Effector CD8-positive, alpha-beta T cell (primary cell): Measurements from ENCODE around the gene P2RX3.
"Not testable (repeated sequence)": the region's sequence is repeated elsewhere in the genome, so short reads cannot be mapped to it uniquely, and the experiment has no call there.

ENCODE experiments used
- DNase-seq: peaks from one replicate; lab custom pipeline; 2025; lab: John Stamatoyannopoulos, UW

Gene P2RX3

GRCh38 chr11:57349491-57350274 lies 11.5 kb downstream of the P2RX3 start:
- DNase-seq, result peak; percentile 50

- DNase-seq, result no peak
These were observed 14.9 kb downstream of the P2RX3 start for GRCh38 chr11:57353036-57353435.

GRCh38 chr11:57353446-57353845 lies 15.3 kb downstream of the P2RX3 start:
- DNase-seq, result no peak

- no peak for DNase-seq
These were observed 15.7 kb downstream of the P2RX3 start for GRCh38 chr11:57353852-57354251.

GRCh38 chr11:57354699-57355098 lies 16.5 kb downstream of the P2RX3 start:
- no peak for DNase-seq

GRCh38 chr11:57356268-57356667 lies 18.1 kb downstream of the P2RX3 start:
- DNase-seq, result no peak

GRCh38 chr11:57357310-57357709 lies 19.2 kb downstream of the P2RX3 start:
- DNase-seq, result no peak

GRCh38 chr11:57357856-57358255 lies 19.7 kb downstream of the P2RX3 start:
- DNase-seq, result no peak

GRCh38 chr11:57358543-57358961 lies 20.4 kb downstream of the P2RX3 start:
- DNase-seq, result no peak

- DNase-seq, result no peak
These were observed 20.8 kb downstream of the P2RX3 start for GRCh38 chr11:57358991-57359390.

- no peak for DNase-seq
These were observed 21.2 kb downstream of the P2RX3 start for GRCh38 chr11:57359396-57359795.

- no peak for DNase-seq
These were observed 21.9 kb downstream of the P2RX3 start for GRCh38 chr11:57359896-57360690.

- no peak for DNase-seq
These were observed 22.8 kb downstream of the P2RX3 start for GRCh38 chr11:57360991-57361390.

- DNase-seq, result not testable (repeated sequence)
These were observed 23.3 kb downstream of the P2RX3 start for GRCh38 chr11:57361420-57361819.

- no peak for DNase-seq
These were observed 23.8 kb downstream of the P2RX3 start for GRCh38 chr11:57361926-57362325.

GRCh38 chr11:57363131-57364080 lies 25.3 kb downstream of the P2RX3 start:
- no peak for DNase-seq

GRCh38 chr11:57364851-57365660 lies 26.9 kb downstream of the P2RX3 start:
- no peak for DNase-seq

GRCh38 chr11:57368106-57368844 lies 30.1 kb downstream of the P2RX3 start:
- DNase-seq, result no peak

GRCh38 chr11:57368845-57369232 lies 30.7 kb downstream of the P2RX3 start:
- DNase-seq, result no peak

GRCh38 chr11:57370251-57370650 lies 32.1 kb downstream of the P2RX3 start:
- no peak for DNase-seq
